Activated CD4-positive, alpha-beta T cell treated with anti-CD3 and anti-CD28 coated beads, Interleukin-2, amount 50 U/mL, for 48 hours (primary cell): ENCODE results near the gene ABCA4.

Experiments used
- DNase-seq, 2 experiments: peaks; one replicate each; pipeline ENCODE4 v3.0.0-alpha.2; 2020

ABCA4 gene

GRCh38 chr1:94025383-94026340, 95.3 kb downstream of the ABCA4 start:
- DNase-seq, result no peak

GRCh38 chr1:94024104-94024792, 96.7 kb downstream of the ABCA4 start:
- no peak for DNase-seq

GRCh38 chr1:94022471-94023189, 98.3 kb downstream of the ABCA4 start:
- no peak for DNase-seq

- no peak for DNase-seq
Measured at GRCh38 chr1:94020764-94021579, 100.0 kb downstream of the ABCA4 start.

- no peak for DNase-seq
Measured at GRCh38 chr1:94019327-94019726, 101.6 kb downstream of the ABCA4 start.

- DNase-seq, result no peak
Measured at GRCh38 chr1:94017155-94017829, 103.7 kb downstream of the ABCA4 start.

GRCh38 chr1:94015489-94015817, 105.5 kb downstream of the ABCA4 start:
- no peak for DNase-seq

- DNase-seq, result no peak
Measured at GRCh38 chr1:94014635-94015488, 106.1 kb downstream of the ABCA4 start.

GRCh38 chr1:94014087-94014486, 106.9 kb downstream of the ABCA4 start:
- no peak for DNase-seq

- DNase-seq, result no peak
Measured at GRCh38 chr1:94013367-94013878, 107.5 kb downstream of the ABCA4 start.

GRCh38 chr1:94012708-94013366, 108.1 kb downstream of the ABCA4 start:
- DNase-seq, result no peak

GRCh38 chr1:94011709-94012595, 109.0 kb downstream of the ABCA4 start:
- no peak for DNase-seq

- DNase-seq, result no peak
Measured at GRCh38 chr1:94011129-94011528, 109.8 kb downstream of the ABCA4 start.

GRCh38 chr1:94009304-94009703, 111.6 kb downstream of the ABCA4 start:
- DNase-seq, result no peak

GRCh38 chr1:94006604-94007003, 114.3 kb downstream of the ABCA4 start:
- DNase-seq, result no peak

- DNase-seq, result no peak
Measured at GRCh38 chr1:94004924-94005323, 116.0 kb downstream of the ABCA4 start.

GRCh38 chr1:94002046-94002787, 118.7 kb downstream of the ABCA4 start:
- no peak for DNase-seq

- no peak for DNase-seq
Measured at GRCh38 chr1:94001397-94002045, 119.4 kb downstream of the ABCA4 start.
